Activated T-cell treated with anti-CD3 and anti-CD28 coated beads, Interleukin-2, amount 50 U/mL, for 48 hours (primary cell): ENCODE data around the gene EI24.
"Not testable (repeated sequence)": the region's sequence is repeated elsewhere in the genome, so short reads cannot be mapped to it uniquely, and the experiment has no call there.

Experiments used
- DNase-seq, 2 experiments: peaks; one replicate each; pipeline ENCODE4 v3.0.0-alpha.2; 2020

The EI24 gene

DNA sequence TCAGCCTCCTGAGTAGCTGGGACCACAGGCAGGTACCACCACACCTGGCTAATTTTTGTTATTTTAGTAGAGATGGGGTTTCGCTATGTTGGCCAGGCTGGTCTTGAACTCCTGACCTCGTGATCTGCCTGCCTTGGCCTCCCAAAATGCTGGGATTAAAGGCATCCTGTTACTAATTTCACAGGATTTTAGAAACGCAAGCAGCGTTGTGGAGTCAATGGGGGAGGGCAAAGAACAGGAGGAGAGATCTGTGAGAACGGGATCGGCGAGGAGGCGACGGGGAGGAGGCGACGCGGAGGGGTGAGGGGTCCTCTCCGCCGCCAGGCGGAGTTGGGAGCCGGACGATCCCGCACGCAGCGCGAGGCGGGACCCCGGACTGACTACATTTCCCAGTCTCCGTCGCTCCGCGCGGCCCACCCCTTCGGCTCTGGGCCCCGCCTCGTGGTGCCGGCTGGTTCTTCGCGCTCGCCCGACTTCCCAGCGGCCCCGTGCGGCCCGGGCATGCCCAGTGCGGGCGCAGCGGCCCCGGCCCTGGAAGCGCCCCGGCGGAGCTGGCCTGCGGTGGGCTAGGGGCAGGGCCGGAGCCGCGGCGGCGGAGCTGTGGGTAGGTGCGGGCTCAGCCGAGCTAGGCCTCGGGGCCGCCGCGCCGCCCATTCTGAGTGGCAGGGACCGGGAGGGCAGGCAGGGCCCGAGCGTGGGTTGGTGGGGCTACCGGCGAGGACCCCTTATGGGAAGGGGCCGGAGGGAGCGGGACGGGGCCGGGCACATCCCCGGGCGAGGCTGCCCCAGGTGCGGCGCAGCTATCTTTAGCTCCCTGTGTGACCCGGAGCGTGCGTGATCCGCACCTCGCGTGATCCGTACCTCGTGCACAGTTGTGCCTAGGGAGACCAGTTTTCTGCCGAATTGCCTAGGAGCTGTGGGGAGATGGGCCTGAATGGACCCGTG lies at the start of gene EI24:
Gene EI24 (plus strand): TSS at position 508 of the 945 bp plus-strand sequence. CDS start 3,051 bp downstream, outside the sequence.
- peak; percentile 92 to 94 for DNase-seq

DNA sequence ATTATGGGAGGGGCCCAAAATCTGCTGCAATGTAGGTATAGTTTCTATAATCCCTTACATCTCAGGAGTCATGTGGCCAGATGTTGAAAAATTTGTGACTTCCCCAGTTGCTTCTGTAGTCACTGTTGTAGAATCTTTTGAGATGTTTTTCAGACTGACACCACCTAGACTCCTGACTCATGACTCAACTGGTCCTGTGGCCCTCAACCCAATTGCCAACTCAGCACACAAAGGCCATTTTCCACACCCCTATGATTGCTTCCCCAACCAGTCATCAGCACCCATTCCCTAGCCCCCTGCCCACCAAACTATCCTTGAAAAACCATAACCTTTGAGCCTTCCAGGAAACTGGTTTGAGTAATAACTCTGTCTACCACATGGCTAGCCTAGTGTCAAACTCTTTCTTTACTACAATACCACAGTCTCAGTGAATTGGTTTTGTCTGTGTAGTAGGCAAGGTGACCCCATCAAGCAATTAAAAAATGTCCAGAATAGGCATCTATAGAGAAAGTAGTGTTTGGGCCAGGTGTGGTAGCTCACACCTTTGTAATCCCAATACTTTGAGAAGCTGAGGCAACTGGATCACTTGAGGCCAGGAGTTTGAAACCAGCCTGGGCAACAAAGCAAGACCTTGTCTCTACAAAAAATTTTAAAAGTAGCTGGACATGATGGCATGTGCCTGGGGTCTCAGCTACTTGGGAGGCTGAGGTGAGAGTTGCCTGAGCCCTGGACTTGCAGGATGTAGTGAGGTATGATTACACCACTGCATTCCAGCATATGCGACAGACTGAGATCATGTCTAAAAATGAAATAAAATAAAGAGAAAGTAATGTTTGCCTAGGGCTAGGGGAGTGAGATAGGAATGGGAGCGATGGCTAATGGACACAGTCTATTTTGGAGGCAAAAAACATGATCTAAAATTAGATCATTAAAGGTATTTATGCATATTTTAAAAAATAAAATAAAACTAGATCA lies 49.1 kb upstream of the EI24 start:
- DNase-seq = no peak

DNA sequence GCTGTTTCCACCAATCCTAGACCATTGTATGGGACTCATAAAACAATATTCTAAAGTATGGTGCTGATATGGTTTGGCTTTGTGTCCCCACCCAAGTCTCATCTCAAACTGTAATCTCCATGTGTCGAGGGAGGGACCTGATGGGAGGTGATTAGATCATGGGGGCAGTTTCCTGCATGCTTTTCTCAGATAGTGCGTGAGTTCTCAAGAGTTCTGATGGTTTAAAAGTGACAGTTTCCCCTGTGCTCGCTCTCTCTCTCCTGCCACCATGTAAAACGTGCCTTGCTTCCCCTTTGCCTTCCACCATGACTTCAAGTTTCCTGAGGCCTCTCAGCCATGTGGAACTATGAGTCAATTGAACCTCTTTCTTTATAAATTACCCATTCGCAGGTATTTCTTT lies 44.0 kb upstream of the EI24 start:
- no peak for DNase-seq

DNA sequence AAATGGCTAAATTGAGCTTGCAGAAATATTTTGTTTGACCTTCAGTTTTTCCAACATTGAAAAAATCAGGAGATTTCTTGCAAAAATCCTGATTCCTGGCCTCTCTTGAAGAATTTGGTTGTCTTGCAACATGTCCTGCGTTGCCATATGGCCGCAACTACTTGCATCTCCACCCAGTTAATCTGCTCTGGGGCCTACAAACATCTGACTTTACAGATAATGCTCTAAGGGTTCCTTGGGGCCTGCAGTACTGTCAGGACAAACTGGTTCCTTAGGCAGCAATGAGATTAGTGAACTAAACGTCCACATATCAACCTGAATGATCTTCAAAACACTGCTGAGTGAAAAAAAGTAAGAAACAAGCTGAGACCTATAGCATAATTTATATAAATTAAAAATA lies 36.6 kb upstream of the EI24 start:
- DNase-seq = no peak

DNA sequence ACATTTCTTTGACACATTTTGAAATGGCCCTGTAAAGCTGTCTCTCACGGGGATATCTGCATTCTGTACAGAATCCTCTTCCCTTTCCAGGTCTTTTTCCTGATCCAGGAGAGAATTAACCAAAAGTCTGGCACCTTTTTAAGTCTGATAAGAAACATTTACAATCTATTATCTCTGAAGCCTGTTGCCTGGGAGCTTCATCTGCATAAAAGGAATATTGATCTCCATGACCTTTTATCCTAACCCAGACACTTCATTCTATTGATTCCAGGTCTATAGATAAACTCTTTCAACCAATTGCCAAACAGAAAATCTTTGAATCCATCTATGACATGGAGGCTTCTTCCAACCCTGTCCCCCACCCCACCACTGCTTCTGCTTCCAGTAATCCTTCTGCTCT lies 33.7 kb upstream of the EI24 start:
- no peak for DNase-seq

DNA sequence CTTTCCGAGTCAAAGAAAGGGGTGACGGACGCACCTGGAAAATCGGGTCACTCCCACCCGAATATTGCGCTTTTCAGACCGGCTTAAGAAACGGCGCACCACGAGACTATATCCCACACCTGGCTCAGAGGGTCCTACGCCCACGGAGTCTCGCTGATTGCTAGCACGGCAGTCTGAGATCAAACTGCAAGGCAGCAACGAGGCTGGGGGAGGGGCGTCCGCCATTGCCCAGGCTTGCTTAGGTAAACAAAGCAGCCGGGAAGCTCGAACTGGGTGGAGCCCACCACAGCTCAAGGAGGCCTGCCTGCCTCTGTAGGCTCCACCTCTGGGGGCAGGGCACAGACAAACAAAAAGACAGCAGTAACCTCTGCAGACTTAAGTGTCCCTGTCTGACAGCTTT lies 32.4 kb upstream of the EI24 start:
- not testable (repeated sequence) for DNase-seq

DNA sequence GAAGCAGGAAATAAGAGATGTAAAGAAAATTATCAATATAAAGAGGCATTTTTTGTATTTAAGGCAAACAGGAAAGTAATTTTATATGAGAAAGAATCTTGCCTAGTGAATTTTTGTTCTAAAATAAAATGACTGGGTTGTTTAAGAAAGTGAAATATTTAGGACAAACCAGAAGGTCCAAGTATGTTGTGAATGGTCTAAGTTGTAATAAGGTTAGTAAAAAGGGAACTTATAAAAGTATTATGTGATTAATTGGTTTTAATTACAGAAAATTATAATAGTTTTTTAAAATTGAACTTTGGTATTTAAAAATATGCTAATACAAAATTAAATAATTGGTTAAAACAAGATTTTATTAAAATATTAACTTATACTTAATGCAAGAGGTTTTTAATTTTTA lies 26.6 kb upstream of the EI24 start:
- no peak for DNase-seq

DNA sequence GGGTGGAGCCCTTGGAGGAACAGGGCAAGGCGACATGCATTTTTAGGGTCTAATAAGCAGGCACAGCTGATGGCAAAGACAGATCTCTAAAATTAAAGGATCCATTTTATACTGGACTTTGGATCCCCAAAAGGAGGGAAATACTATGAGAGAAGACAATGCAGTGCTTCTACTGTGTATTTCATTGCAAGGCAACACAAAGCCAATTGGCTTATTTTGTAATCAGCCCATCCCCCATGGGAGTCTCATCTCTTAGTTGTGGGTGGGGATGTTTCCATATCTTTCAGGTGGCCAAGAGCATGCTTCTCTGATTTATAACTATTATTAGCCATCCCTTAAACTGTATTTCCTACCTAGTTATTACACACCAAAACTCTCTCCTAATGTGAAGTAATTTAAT lies 18.5 kb upstream of the EI24 start:
- no peak for DNase-seq

DNA sequence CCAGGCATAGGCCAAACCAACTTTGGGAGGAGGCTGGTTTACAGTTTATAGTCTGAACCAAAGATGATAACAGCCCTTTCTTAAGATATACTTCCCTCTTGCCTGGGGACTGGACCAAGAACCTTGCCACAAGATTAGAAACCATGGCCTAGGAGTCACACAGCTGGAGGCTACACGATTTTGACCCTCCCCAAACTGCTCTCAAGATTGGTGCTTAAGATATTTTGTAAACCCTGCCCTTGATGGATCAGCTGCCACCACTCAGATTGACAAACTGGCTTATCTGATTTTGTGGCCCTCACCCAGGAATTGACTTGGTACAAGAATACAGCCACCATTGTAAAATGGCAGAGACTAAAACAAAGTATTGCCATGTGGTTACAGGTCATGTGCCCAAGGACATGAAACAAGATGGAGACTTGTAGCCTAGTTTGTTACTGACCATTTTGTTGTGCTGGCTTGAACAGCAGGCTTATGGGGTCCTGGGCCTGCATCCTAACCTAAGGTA lies 17.4 kb upstream of the EI24 start:
- no peak for DNase-seq

DNA sequence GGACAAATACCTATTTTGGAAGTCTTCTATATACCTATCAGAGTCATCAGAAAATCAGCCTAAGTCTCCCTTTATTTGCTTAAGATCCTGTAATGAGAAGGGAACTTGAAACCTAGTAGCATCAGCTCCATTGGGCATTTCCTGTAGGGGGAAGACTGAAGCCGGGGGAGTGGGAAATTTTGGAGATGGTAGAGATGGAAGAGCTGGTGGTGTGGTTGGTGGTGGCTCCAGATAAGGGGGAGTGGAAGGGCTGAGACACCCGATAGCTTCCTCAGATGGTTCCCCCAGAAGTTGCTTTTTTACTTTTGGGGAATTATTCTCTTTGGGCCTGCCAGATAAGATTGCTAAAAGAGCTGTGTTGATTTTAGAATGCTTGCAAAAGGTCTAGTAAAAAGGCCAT lies 16.4 kb upstream of the EI24 start:
- DNase-seq = no peak

DNA sequence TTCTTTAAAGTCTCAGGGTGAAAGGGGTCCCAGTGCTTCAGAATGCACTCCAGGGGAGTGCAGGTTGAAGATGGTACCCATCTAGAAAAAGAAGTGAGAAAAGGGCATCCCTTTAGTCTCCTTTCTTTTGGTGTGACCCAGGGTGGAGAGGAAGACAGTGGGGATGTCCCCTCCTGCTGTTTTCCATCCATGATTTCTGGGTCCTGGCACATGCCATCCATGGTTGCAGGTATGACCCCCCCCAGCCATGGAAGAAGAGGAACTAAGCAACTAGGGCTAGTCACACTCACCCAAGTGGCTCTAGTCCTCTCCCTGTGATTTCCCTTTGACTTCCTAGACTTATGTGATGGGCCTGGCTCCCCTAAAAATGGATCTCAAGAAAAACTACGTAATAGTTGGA lies 15.9 kb upstream of the EI24 start:
- no peak for DNase-seq

DNA sequence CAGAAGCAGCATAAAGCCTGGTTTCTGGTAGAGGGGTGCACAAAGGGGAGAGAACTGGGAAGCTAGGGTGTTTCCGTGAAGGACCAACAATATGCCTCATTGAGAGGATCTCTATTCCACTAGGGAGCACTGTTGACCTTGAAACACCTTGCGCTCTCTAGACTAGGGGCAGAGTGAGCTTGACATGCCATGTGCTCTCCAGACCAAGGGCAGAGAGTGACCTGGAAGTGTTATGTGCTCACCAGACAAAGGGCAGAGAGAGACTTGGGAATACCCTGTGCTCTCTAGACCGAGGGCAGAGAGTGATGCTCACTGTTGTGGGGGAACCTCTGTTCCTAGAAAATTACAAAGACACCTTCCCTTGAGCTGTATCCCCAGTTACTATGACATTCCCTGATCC lies 15.2 kb upstream of the EI24 start:
- DNase-seq = no peak

DNA sequence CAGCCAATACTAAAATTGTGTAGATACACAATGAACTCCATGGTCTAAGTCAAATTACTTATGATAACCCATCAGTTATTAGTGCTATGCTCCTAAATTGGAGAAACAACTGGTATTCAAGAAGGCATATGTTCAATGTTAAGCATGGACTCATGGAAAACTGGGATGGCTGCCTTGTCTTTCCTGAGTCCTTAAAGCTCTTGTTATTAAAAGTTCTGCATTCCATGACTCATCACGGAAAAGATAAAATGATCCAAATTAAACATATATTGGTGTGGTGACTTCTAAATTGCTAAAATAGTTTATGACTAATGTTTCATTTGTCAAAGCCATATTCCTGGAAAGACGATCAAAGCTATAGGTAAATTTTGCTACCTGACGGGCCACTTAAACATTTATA lies 9.4 kb upstream of the EI24 start:
- DNase-seq = no peak

DNA sequence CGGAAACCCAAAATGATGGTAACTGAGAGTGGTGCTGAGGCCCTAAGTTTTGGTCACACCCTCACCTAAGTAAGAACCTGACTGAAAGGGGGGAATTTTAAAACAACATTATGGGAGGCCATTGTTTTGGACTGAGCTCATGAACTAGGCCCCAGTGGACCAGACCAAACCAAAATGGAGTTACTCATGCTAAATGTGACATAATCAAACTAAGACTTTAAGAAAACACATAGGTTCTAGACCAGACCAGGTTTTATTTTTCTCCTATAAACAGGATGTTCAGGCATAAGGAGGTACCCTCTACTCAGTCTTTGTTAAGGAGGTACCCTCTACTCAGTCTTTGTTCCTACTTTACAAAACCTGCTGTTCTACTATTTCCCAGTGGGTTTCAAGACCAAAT lies 7.4 kb upstream of the EI24 start:
- no peak for DNase-seq

DNA sequence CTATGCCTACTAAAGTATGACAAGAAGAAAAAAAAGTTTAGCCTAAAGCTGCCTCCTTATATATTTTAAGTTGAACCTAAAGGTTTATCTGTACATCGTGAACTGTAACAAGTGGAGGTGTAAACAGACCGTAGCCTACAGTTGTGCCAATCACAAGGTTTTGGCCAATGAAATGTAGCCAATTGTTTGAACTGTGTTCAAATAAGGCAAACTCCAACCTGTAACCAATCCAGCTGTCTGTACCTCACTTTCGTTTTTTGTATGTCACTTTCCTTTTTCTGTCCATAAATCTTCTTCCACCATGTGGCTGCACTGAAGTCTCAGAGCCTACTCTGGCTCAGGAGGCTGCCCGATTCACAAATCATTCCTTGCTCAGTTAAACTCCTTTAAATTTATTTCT lies 6.8 kb upstream of the EI24 start:
- no peak for DNase-seq

DNA sequence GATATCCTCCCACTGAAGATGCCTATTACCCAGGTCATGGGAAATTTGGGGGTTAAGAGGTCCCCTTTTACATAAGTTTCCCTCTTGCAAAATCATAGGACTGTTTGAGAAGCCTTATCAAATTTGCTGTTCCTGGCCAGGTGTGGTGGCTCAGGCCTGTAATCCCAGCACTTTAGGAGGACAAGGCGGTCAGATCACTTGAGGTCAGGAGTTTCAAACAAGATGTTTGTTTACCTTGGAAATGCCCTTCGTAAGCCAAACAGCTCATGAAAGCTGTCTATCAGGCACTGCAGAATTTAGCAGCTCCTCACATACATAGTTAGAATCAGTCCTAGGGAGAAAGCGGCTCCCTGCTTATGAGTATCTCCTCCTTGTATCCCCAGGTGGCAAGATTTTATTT lies 4.9 kb upstream of the EI24 start:
- no peak for DNase-seq

DNA sequence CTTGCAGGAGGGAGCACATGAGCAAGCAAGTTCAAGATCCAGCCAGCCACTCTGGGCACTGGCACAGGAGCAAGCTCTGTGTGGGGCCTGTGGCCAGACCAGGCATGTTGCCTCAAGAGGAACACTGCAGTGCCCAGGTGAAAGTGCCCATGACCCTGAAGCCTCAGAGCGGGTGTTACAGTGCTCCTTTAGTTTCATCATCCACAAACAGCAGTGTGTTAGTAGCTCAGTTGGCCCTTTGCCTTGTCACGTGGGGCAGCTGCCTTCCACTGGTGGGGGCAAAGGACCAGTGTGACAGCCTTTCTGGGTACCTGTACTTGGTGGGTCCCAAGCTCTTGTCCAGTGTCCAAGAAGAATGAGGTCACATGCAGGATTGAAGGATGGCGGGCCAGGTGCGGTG lies 3.0 kb upstream of the EI24 start:
- no peak for DNase-seq

DNA sequence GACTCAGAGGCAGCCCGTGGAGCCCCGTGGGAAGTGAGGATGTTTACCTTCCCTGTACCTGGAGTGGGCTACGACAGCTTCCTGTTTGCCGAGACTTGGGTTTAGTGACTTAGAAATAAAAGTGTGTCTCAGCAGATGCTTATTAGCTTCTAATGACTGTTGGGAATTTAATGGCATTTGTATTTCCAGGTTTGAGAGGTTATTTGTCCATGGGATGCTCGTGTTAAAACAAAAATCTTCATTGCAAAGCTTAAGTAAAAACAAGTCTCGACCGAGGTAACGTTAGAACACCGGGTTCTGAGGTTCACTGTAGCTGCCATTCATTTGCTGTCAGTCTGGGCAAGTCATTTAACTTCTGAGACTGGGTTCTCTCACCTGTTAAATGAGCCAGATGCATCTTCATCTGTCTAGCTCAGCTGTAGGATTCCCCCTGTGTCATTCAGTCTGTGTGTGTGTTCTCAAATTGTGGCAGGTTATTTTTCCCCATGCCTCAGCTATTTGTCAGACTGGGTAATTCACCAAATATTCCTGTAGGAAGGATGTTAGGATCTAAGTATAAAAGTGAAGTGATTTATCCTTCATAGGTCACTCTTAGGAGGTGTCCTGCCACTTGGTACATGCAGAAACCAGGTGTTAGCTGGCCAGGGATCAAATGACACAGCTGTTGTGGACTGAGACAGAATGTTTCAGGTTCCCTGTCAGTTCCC lies 791 bp downstream of the EI24 start:
- DNase-seq = no peak

DNA sequence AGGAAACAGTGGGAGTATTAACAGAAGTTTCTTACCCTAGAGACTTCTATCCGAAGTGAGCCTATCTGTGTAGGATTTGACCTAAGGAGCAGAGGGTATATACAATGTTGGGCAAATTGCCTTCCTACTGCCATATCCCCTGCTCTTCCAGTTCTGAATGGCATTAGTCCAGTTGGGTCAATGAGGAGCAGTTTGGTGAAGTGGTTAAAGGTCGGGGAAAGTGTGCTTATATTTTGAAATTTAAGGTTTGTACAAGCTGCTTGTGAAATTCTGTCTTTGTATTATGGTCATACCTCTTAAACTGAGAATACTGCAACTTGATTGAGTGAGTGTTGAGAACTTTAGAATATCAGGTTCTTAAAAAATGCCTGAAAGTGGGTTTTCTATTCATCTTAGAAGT lies 1.7 kb downstream of the EI24 start:
- DNase-seq = no peak

DNA sequence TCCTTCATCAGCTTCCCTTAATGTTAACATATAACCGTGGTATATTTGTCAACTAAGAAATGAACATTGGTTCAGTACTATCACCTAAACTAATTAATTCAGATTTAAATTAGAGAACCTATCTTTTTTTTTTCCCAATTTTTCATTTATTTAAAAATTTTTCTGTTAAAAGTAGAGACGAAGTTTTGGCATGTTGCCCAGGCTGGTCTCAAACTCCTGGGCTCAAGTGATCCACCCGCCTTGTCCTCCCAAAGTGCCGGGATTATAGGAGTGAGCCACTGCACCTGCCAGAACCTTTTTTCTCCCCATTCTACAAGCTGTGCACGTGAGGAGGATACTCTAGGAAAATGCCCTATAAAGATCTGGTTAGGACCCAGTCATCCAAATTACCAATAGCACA lies 3.6 kb downstream of the EI24 start:
- DNase-seq = no peak

DNA sequence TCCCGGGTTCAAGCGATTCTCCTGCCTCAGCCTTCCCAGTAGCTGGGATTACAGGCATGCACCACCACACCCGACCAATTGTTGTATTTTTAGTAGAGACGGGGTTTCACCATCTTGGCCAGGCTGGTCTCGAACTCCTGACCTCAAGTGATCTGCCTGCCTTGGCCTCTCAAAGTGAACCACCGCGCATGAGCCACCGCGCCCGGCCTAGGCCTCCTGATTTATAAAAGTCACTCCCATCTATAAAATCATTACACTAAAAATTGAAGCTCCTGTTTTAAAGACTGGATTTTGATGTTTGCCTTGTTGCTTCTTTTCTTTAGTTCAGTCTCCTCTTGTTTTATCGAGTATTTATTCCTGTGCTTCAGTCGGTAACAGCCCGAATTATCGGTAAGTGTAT lies 7.9 kb downstream of the EI24 start:
- not testable (repeated sequence) for DNase-seq

DNA sequence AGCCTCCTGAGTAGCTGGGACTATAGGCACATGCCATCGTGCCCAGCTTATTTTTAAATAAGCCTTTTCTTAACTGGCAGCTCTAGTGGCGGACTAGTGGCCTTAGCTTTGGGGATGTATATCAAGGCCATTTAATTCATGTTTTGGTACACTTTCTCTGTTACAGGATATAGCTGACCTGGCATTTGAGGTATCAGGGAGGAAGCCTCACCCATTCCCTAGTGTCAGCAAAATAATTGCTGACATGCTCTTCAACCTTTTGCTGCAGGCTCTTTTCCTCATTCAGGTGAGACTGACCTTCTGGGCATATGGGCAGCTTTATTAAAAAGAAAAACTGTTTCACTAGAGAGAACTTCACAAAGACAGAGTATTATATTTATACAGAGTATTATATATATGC lies 9.5 kb downstream of the EI24 start:
- no peak for DNase-seq

DNA sequence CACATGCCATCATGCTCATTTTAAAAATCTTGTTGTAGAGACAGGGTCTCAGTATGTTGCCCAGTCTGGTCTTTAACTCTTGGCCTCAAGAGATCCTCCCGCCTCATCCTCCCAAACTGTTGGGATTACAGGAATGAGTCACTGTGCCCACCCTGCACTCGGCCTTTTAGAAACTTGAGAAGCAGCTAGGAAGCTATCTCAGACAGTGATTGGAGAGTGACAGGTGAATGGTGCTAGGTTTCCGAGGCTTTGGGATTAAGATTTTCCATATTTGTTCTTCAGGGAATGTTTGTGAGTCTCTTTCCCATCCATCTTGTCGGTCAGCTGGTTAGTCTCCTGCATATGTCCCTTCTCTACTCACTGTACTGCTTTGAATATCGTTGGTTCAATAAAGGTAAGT lies 10.5 kb downstream of the EI24 start:
- DNase-seq = no peak
